Measurements from ENCODE around the gene CD80. TPM values are rescaled to one million over a fixed set of nuclear protein-coding genes. Genes with fewer than 3 reads are reported as not detected.

CD80 gene
- total and polyA plus RNA-seq, 9 of the 15 experiments (the other 6 are each of a cell fraction or from before 2014, with no cell fraction given), result 3.0 to 8.2 (median 5.7) TPM

- DNase-seq (ENCODE audit: extremely low read depth in 1 of 4, low spot score in 3 of 4) (peak in 1 of 4 experiments; percentile 12), FAIRE-seq (no peak), ATAC-seq (peak; percentile 74)
- Histone ChIP-seq H3K36me3 (ENCODE audit: control insufficient read depth, insufficient read depth, low read length) (peaks cover 55% of the 10 kb centered on the region), H3K79me2 (ENCODE audit: control insufficient read depth, insufficient read depth, low read length) (no peaks in the 10 kb centered on the region), H2AFZ (ENCODE audit: low read depth, low read length) (no peak overlapping the region), H4K20me1 (replicated peaks; ENCODE audit: control insufficient read depth, insufficient read depth, low read length) (no peaks in the 10 kb centered on the region), H3K4me3 (no peak overlapping the region), H3K4me1 (replicated peaks in 1 of 2; ENCODE audit: control insufficient read depth in 2 of 2, insufficient read depth in 2 of 2, low read length in 2 of 2) (no peaks in the 10 kb centered on the region; a peak in 1 of 5 replicates), H3K4me2 (ENCODE audit: insufficient read depth, low read length) (no peak overlapping the region), H3K9ac (ENCODE audit: insufficient read depth in 1 of 2, low read depth in 2 of 2, low read length in 2 of 2) (no peak overlapping the region), H3K9me1 (ENCODE audit: control insufficient read depth, insufficient read depth, low read length) (no peaks in the 10 kb centered on the region), H3K27ac (ENCODE audit: extremely low read depth, low read depth, low read length) (no peak overlapping the region), H3K9me3 (replicated peaks; ENCODE audit: control insufficient read depth, insufficient read depth, low read depth, low read length) (no peaks in the 10 kb centered on the region; the same call in 1 of the 2 replicates), H3K27me3 (ENCODE audit: control insufficient read depth in 2 of 2, insufficient read depth in 2 of 2, low read length in 2 of 2) (no peaks in the 10 kb centered on the region)
- intact Hi-C loops (cut with micrococcal nuclease), result loop anchor here (1.0 to 2.0 kb wide), 2 partner anchors 34 to 156 kb away; partner anchors contain the start of gene CD80
- ChIA-PET POLR2A (interaction anchor here (0.6 to 0.7 kb wide), 3 partner anchors 26 to 284 kb away, joined by 3 to 4 read pairs (median 3); partner anchors contain the start of gene B4GALT4), CTCF (ENCODE audit: low intra/inter-chr PET ratio) (interaction anchor here (0.7 kb wide), 1 partner anchor 14 kb away, joined by 3 read pairs; no protein-coding TSS in a partner anchor)
- in situ Hi-C loops (cut with MboI), result no loop called here
- no TSS peak for BruUV-seq (replicated peaks)
- 63% methylated on average over 4 of the region's 4 CpGs for WGBS (ENCODE audit: insufficient coverage, low coverage, missing lambda C conversion rate)
- TF ChIP-seq ZNF436 (CRISPR knock-in tag; IDR thresholded peaks at IDR 0.05) (no peak), ETV1 (tag; conservative IDR thresholded peaks at IDR 0.05; ENCODE audit: low read depth) (no peak), DACH1 (IDR thresholded peaks at IDR 0.05; ENCODE audit: partially characterized antibody) (no peak), ZNF41 (CRISPR knock-in tag; conservative IDR thresholded peaks at IDR 0.05) (no peak), MAFK (IDR thresholded peaks at IDR 0.05; ENCODE audit: low read length) (no peak), HMGXB4 (CRISPR knock-in tag; IDR thresholded peaks at IDR 0.05) (no peak), FOXA3 (CRISPR knock-in tag; conservative IDR thresholded peaks at IDR 0.05 in 1 of 2, IDR thresholded peaks at IDR 0.05 in 1 of 2) (0 out of 4 replicates have a peak, but pooled peaks of 1 of the 2 experiments have one; percentile 38), ZNF121 (CRISPR knock-in tag; conservative IDR thresholded peaks at IDR 0.05) (no peak), ZSCAN32 (CRISPR knock-in tag; IDR thresholded peaks at IDR 0.05) (no peak), REST (IDR thresholded peaks at IDR 0.05; ENCODE audit: borderline replicate concordance) (peak; percentile 37; the same call in 1 of the 2 replicates), REST (CRISPR knock-in tag; IDR thresholded peaks at IDR 0.05; ENCODE audit: low read depth) (no peak)
Observed at GRCh38 chr3:119524931-119525662, 34.3 kb downstream of the CD80 start.

Data from K562 (cell line).